ENCODE measurements around the gene HDAC4.

DNA sequence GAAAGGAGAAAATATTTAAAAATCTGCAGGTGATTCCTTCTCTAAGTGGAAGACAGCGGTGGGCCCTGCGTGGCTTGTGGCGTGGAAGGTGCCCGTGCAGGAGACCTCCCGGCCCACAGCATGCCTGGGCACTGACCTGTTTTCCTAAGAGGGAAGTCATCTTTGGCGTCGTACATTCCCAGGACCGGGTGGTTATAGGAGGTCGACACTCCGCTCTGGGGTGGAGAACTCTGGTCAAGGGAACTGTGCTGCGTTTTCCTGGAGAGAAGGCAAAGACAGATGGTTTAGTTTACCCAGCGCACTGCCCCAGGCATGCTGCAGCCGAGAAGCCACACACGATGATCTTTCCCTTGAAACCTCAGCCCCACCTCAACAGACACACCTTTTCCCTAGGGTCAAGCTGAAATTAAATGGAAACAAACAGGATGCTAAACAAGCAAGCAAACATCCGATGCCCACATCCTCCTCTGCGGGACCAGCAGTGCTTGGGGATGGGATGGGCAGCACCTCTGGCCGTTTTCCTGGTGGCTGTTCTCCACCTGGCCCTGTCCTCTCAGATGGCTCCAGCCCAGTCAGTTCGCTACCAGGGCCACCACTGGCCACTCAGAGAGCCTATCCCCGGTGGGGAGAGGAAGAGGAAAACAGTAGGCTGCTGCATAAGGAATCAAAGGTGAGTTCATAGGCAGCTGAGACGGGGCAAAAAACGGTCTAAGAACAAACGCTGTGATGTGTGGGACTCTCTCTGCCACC is 244.1 kb downstream of the HDAC4 start:
- TF ChIP-seq POLR2AphosphoS5 (IDR thresholded peaks at IDR 0.05; ENCODE audit: low read depth, low read length) = no peak
- TF ChIP-seq, protein P1, sequence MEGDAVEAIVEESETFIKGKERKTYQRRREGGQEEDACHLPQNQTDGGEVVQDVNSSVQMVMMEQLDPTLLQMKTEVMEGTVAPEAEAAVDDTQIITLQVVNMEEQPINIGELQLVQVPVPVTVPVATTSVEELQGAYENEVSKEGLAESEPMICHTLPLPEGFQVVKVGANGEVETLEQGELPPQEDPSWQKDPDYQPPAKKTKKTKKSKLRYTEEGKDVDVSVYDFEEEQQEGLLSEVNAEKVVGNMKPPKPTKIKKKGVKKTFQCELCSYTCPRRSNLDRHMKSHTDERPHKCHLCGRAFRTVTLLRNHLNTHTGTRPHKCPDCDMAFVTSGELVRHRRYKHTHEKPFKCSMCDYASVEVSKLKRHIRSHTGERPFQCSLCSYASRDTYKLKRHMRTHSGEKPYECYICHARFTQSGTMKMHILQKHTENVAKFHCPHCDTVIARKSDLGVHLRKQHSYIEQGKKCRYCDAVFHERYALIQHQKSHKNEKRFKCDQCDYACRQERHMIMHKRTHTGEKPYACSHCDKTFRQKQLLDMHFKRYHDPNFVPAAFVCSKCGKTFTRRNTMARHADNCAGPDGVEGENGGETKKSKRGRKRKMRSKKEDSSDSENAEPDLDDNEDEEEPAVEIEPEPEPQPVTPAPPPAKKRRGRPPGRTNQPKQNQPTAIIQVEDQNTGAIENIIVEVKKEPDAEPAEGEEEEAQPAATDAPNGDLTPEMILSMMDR (IDR thresholded peaks at IDR 0.05) = no peak
- no peak for TF ChIP-seq SIN3A (IDR thresholded peaks at IDR 0.05; ENCODE audit: borderline replicate concordance, insufficient read depth, low read depth, low read length)
- TF ChIP-seq TCF7L2 (IDR thresholded peaks at IDR 0.05; ENCODE audit: low read depth, low read length) = no peak
- TF ChIP-seq, protein P2, sequence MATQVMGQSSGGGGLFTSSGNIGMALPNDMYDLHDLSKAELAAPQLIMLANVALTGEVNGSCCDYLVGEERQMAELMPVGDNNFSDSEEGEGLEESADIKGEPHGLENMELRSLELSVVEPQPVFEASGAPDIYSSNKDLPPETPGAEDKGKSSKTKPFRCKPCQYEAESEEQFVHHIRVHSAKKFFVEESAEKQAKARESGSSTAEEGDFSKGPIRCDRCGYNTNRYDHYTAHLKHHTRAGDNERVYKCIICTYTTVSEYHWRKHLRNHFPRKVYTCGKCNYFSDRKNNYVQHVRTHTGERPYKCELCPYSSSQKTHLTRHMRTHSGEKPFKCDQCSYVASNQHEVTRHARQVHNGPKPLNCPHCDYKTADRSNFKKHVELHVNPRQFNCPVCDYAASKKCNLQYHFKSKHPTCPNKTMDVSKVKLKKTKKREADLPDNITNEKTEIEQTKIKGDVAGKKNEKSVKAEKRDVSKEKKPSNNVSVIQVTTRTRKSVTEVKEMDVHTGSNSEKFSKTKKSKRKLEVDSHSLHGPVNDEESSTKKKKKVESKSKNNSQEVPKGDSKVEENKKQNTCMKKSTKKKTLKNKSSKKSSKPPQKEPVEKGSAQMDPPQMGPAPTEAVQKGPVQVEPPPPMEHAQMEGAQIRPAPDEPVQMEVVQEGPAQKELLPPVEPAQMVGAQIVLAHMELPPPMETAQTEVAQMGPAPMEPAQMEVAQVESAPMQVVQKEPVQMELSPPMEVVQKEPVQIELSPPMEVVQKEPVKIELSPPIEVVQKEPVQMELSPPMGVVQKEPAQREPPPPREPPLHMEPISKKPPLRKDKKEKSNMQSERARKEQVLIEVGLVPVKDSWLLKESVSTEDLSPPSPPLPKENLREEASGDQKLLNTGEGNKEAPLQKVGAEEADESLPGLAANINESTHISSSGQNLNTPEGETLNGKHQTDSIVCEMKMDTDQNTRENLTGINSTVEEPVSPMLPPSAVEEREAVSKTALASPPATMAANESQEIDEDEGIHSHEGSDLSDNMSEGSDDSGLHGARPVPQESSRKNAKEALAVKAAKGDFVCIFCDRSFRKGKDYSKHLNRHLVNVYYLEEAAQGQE (IDR thresholded peaks at IDR 0.05; ENCODE audit: insufficient read depth in 1 of 2, low read depth in 2 of 2, low read length in 1 of 2) = no peak
